GM23338 (cell line): Measurements from ENCODE around the gene LPP. TPM values are rescaled to one million over a fixed set of nuclear protein-coding genes. Genes with fewer than 3 reads are reported as not detected.

Experiments used
- ATAC-seq: fragments of 200-7000 bp; cut with Tn5 transposase; 3 replicates; pipeline ENCODE4 v1.9.1; 2020
- DNase-seq: peaks from one replicate; pipeline ENCODE4 v3.0.0-alpha.2; 2015; ENCODE audit warnings: low spot score
- H2AFZ ChIP-seq: fragments of 200-600 bp; sonication (generic); 2 replicates; pipeline ENCODE4 v1.8.0; 2016; ENCODE audit warnings: antibody characterized with exemption, mild to moderate bottlenecking, moderate library complexity
- H3F3A ChIP-seq: fragments of 200-600 bp; sonication (generic); replicated peaks from 2 replicates; pipeline ENCODE4 v1.8.0; 2017; ENCODE audit warnings: antibody characterized with exemption, mixed run types, low read depth
- H3K27ac ChIP-seq: fragments of 200-600 bp; sonication (generic); 2 replicates; pipeline ENCODE4 v1.6.1; 2016; ENCODE audit warnings: low read depth
- H3K27me3 ChIP-seq: fragments of 200-600 bp; sonication (generic); 2 replicates; pipeline ENCODE4 v1.8.0; 2016; ENCODE audit warnings: mild to moderate bottlenecking, mixed run types, moderate library complexity; ENCODE audit not compliant: insufficient read depth
- H3K36me3 ChIP-seq: fragments of 200-600 bp; sonication (generic); 2 replicates; pipeline ENCODE4 v1.8.0; 2016; ENCODE audit warnings: mild to moderate bottlenecking; ENCODE audit not compliant: insufficient read depth
- H3K4me1 ChIP-seq: fragments of 200-600 bp; sonication (generic); 2 replicates; pipeline ENCODE4 v1.8.0; 2016; ENCODE audit warnings: mild to moderate bottlenecking, moderate library complexity; ENCODE audit not compliant: insufficient read depth
- H3K4me2 ChIP-seq: fragments of 200-600 bp; sonication (generic); 2 replicates; pipeline ENCODE4 v1.7.1; 2017; ENCODE audit warnings: mixed run types
- H3K4me3 ChIP-seq: fragments of 200-600 bp; sonication (generic); 2 replicates; pipeline ENCODE4 v1.6.1; 2016; ENCODE audit warnings: mixed run types
- H3K79me2 ChIP-seq: fragments of 200-600 bp; sonication (generic); replicated peaks from 2 replicates; pipeline ENCODE4 v1.8.0; 2017; ENCODE audit warnings: mild to moderate bottlenecking; ENCODE audit not compliant: insufficient read depth
- H3K9me2 ChIP-seq: fragments of 200-600 bp; sonication (generic); 2 replicates; pipeline ENCODE4 v1.8.0; 2017; ENCODE audit not compliant: insufficient read depth
- H4K20me1 ChIP-seq: fragments of 200-600 bp; sonication (generic); replicated peaks from 2 replicates; pipeline ENCODE4 v1.8.0; 2017; ENCODE audit warnings: mild to moderate bottlenecking; ENCODE audit not compliant: insufficient read depth
- H3K27ac Mint-ChIP-seq: 2 replicates; pipeline ENCODE4 v1.8.0; 2020; ENCODE audit warnings: inconsistent platforms, mild to moderate bottlenecking, moderate library complexity, mixed read lengths
- H3K27me3 Mint-ChIP-seq: 3 replicates; pipeline ENCODE4 v1.8.0; 2022; ENCODE audit warnings: low read depth, mild to moderate bottlenecking, moderate library complexity, mixed read lengths, inconsistent platforms; ENCODE audit not compliant: insufficient read depth, poor library complexity
- H3K36me3 Mint-ChIP-seq: 3 replicates; pipeline ENCODE4 v1.8.0; 2021; ENCODE audit warnings: low read depth, mild to moderate bottlenecking, inconsistent platforms, moderate library complexity, mixed read lengths
- H3K4me1 Mint-ChIP-seq: 3 replicates; pipeline ENCODE4 v1.8.0; 2020; ENCODE audit warnings: mild to moderate bottlenecking, inconsistent platforms, mixed read lengths
- H3K4me3 Mint-ChIP-seq: 3 replicates; pipeline ENCODE4 v1.8.0; 2021; ENCODE audit warnings: moderate library complexity, mild to moderate bottlenecking, inconsistent platforms, mixed read lengths
- H3K9me3 Mint-ChIP-seq: 3 replicates; pipeline ENCODE4 v1.8.0; 2020; ENCODE audit warnings: moderate library complexity, mild to moderate bottlenecking, inconsistent platforms, mixed read lengths
- CREB1 ChIP-seq: fragments of 250-450 bp; sonication (Bioruptor Pico); IDR thresholded peaks from 2 replicates; pipeline ENCODE4 v1.5.0; 2020; ENCODE audit warnings: low read depth, mild to moderate bottlenecking, moderate library complexity
- CTCF ChIP-seq, 2 experiments: fragments of 200-600 bp in 1 of 2; sonication (generic) in 1 of 2; conservative IDR thresholded peaks; 2 replicates each; pipeline versions ENCODE4 v1.5.1 to v1.6.1; 2016 to 2017; ENCODE audit warnings: antibody characterized with exemption in 2 of 2, low read depth in 2 of 2, mild to moderate bottlenecking in 2 of 2, moderate library complexity in 1 of 2
- ETS1 ChIP-seq: IDR thresholded peaks from 2 replicates; pipeline ENCODE4 v1.6.1; 2016; ENCODE audit warnings: antibody characterized with exemption
- EZH2 ChIP-seq: fragments of 200-600 bp; sonication (generic); IDR thresholded peaks from one replicate; pipeline ENCODE4 v1.8.0; 2017; ENCODE audit warnings: antibody characterized with exemption, mild to moderate bottlenecking, low read depth; ENCODE audit not compliant: unreplicated experiment
- EZH2phosphoT487 ChIP-seq: fragments of 200-600 bp; sonication (generic); IDR thresholded peaks from one replicate; pipeline ENCODE4 v1.8.1; 2018; ENCODE audit warnings: antibody characterized with exemption; ENCODE audit not compliant: unreplicated experiment
- JUNB ChIP-seq: IDR thresholded peaks from one replicate; pipeline ENCODE4 v1.6.1; 2016; ENCODE audit warnings: antibody characterized with exemption; ENCODE audit not compliant: unreplicated experiment
- NANOG ChIP-seq: IDR thresholded peaks from 2 replicates; pipeline ENCODE4 v1.6.1; 2016; ENCODE audit warnings: antibody characterized with exemption, borderline replicate concordance
- POLR2AphosphoS5 ChIP-seq: IDR thresholded peaks from 2 replicates; pipeline ENCODE4 v1.6.1; 2016; ENCODE audit warnings: antibody characterized with exemption, low read depth
- REST ChIP-seq: IDR thresholded peaks from one replicate; pipeline ENCODE4 v1.6.1; 2018; ENCODE audit warnings: antibody characterized with exemption; ENCODE audit not compliant: unreplicated experiment
- STAT1 ChIP-seq: IDR thresholded peaks from one replicate; pipeline ENCODE4 v1.6.1; 2016; ENCODE audit warnings: antibody characterized with exemption; ENCODE audit not compliant: unreplicated experiment
- ZNF114 ChIP-seq: fragments of 250-450 bp; sonication (Bioruptor Pico); IDR thresholded peaks from 2 replicates; pipeline ENCODE4 v1.5.0; 2020; ENCODE audit warnings: mild to moderate bottlenecking, moderate library complexity
- ZNF331 ChIP-seq: fragments of 250-450 bp; sonication (Bioruptor Pico); IDR thresholded peaks from 2 replicates; pipeline ENCODE4 v1.5.0; 2020; ENCODE audit warnings: low read depth, mild to moderate bottlenecking, moderate library complexity
- ZNF462 ChIP-seq: fragments of 250-450 bp; sonication (Bioruptor Pico); IDR thresholded peaks from 2 replicates; pipeline ENCODE4 v1.5.0; 2020; ENCODE audit warnings: mild to moderate bottlenecking, moderate library complexity
- polyA plus RNA-seq: library from polyadenylated mRNA; unstranded; fragments of >200 nt; fragmentation: Nextera tagmentation; extraction: Ambion mirVana; gene quantifications from 2 replicates; pipeline ENCODE4 v1.2.1, GENCODE V29; 2016
- total RNA-seq: library from RNA; depleted of rRNA; stranded (reverse); fragments of >200 nt; shearing (Covaris generic); gene quantifications from 2 replicates; pipeline ENCODE4 v1.2.3, GENCODE V29; 2014

The LPP gene
- total and polyA plus RNA-seq, 2 experiments from 2014 or later: 23.0 to 35.2 TPM

- Histone ChIP-seq H2AFZ (no peak overlapping the region), H4K20me1 (no peaks in the 10 kb centered on the region), H3K27ac (no peak overlapping the region), H3K4me1 (peaks cover 8% of the 10 kb centered on the region; the same call in 1 of the 2 replicates), H3K36me3 (no peaks in the 10 kb centered on the region), H3K4me2 (no peak overlapping the region), H3K9me2 (no peaks in the 10 kb centered on the region), H3K27me3 (no peaks in the 10 kb centered on the region), H3F3A (no peaks in the 10 kb centered on the region), H3K4me3 (no peak overlapping the region), H3K79me2 (no peaks in the 10 kb centered on the region)
- Mint-ChIP-seq H3K27me3 (no peaks in the 10 kb centered on the region), H3K9me3 (no peaks in the 10 kb centered on the region; the same call in 2 of the 3 replicates), H3K4me3 (no peak overlapping the region), H3K36me3 (no peaks in the 10 kb centered on the region), H3K27ac (no peak overlapping the region), H3K4me1 (peaks cover 7% of the 10 kb centered on the region)
- TF ChIP-seq POLR2AphosphoS5 (no peak), EZH2phosphoT487 (no peak), JUNB (no peak), STAT1 (no peak), ZNF331 (CRISPR knock-in tag) (no peak), CREB1 (no peak), REST (no peak), ETS1 (no peak), ZNF114 (CRISPR knock-in tag) (no peak), NANOG (no peak), EZH2 (no peak), CTCF (conservative IDR thresholded peaks at IDR 0.05; ENCODE audit: low read depth in 2 of 2) (no peak), ZNF462 (CRISPR knock-in tag) (no peak)
- ATAC-seq (no peak), DNase-seq (no peak)
Observed at GRCh38 chr3:188349933-188350332, 196.0 kb downstream of the LPP start.
